ENCODE measurements around the gene STON1. TPM values are rescaled to one million over a fixed set of nuclear protein-coding genes. Genes with fewer than 3 reads are reported as not detected.

STON1 gene
- total RNA-seq (2022) (1.5 and 1.8 TPM in 2 replicates), Bru-seq, nascent RNA (percentile 39 among the genes with signal in this experiment), BruChase-seq, experiment 1, labeled RNA remaining after a 2-hour chase (percentile 61 among the genes with signal in this experiment), BruChase-seq, experiment 2, labeled RNA remaining after a 6-hour chase (percentile 56 among the genes with signal in this experiment)
- long read RNA-seq, result 0 reads

GRCh38 chr2:48530033-48530811 lies at the start of gene STON1:
Gene STON1, plus strand, starts transcription at chr2:48530154. Its CDS starts 50,480 bp downstream, at chr2:48580634.
- H3K4me3 ChIP-seq (ENCODE audit: low read depth, low read length), result peak within 1 kb of the TSS; percentile 61
- ChIA-PET CTCF (no interaction called here), POLR2A (no interaction called here)
- H3K27me3 ChIP-seq (replicated peaks; ENCODE audit: control insufficient read depth, insufficient read depth, low read length), result no peaks in the 10 kb centered on the region
- BruUV-seq (replicated peaks), result no TSS peak
- TF ChIP-seq, protein P1, sequence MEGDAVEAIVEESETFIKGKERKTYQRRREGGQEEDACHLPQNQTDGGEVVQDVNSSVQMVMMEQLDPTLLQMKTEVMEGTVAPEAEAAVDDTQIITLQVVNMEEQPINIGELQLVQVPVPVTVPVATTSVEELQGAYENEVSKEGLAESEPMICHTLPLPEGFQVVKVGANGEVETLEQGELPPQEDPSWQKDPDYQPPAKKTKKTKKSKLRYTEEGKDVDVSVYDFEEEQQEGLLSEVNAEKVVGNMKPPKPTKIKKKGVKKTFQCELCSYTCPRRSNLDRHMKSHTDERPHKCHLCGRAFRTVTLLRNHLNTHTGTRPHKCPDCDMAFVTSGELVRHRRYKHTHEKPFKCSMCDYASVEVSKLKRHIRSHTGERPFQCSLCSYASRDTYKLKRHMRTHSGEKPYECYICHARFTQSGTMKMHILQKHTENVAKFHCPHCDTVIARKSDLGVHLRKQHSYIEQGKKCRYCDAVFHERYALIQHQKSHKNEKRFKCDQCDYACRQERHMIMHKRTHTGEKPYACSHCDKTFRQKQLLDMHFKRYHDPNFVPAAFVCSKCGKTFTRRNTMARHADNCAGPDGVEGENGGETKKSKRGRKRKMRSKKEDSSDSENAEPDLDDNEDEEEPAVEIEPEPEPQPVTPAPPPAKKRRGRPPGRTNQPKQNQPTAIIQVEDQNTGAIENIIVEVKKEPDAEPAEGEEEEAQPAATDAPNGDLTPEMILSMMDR (IDR thresholded peaks at IDR 0.05; ENCODE audit: insufficient read depth in 1 of 2, low read depth in 1 of 2, low read length in 1 of 2, severe bottlenecking in 1 of 2, unreplicated experiment in 1 of 2), result peak in 1 of 2 experiments; percentile 9
- Mint-ChIP-seq H3K27me3 (ENCODE audit: insufficient read depth, unreplicated experiment) (no peaks in the 10 kb centered on the region), H3K4me1 (ENCODE audit: low read depth, unreplicated experiment) (peaks cover 7% of the 10 kb centered on the region), H3K36me3 (ENCODE audit: insufficient read depth, unreplicated experiment) (peaks cover 17% of the 10 kb centered on the region), H3K9me3 (ENCODE audit: unreplicated experiment) (no peaks in the 10 kb centered on the region), H3K27ac (ENCODE audit: unreplicated experiment) (no peak within 1 kb of the TSS), H3K4me3 (ENCODE audit: unreplicated experiment) (peak within 1 kb of the TSS; percentile 82)
- no peaks in the 10 kb centered on the region for H3K4me1 ChIP-seq
- H3K36me3 ChIP-seq (ENCODE audit: control insufficient read depth, insufficient read depth, low read length), result no peaks in the 10 kb centered on the region
- peak; percentile 42 to 45 for DNase-seq
- intact Hi-C loops (cut with micrococcal nuclease; ENCODE audit: unreplicated experiment), result loop anchor here (2.0 kb wide), 1 partner anchor 59 kb away; no protein-coding TSS in a partner anchor
- no peaks in the 10 kb centered on the region for H3K9me3 ChIP-seq

DNA sequence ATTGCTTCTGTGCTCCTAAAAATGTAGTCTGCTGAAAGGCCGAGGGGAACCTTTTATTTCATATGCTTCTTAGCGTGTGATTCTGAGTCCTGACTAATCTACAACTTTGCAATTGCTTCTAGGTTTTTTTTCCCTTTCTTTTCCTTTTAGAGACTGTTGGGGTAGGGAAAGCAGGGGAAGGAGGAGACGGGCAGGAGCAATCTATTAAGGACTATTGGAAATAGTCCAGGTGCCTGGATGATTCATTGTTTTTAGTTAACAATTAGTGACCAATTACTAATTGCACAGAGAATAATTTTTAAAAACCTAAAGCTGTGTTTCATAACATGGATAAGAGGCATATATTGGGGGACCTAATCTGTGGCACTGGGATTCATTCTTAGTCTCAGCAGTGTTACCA lies 49.4 kb upstream of the STON1 start:
- Histone ChIP-seq H3K4me3 (ENCODE audit: low read depth, low read length) (no peak overlapping the region), H3K27me3 (replicated peaks; ENCODE audit: control insufficient read depth, insufficient read depth, low read length) (no peaks in the 10 kb centered on the region), H3K36me3 (ENCODE audit: control insufficient read depth, insufficient read depth, low read length) (no peaks in the 10 kb centered on the region; the same call in 1 of the 2 replicates), H3K4me1 (no peaks in the 10 kb centered on the region), H3K9me3 (no peaks in the 10 kb centered on the region)
- peaks cover 8% of the 10 kb centered on the region for H3K36me3 Mint-ChIP-seq (ENCODE audit: insufficient read depth, unreplicated experiment)
- no peak for DNase-seq
- no peaks in the 10 kb centered on the region for H3K9me3 Mint-ChIP-seq (ENCODE audit: unreplicated experiment)
- intact Hi-C loops (cut with micrococcal nuclease; ENCODE audit: unreplicated experiment), result no loop called here
- POLR2A ChIA-PET, result no interaction called here
- CTCF ChIA-PET, result no interaction called here
- BruUV-seq (replicated peaks), result no TSS peak
- no peak overlapping the region for H3K4me3 Mint-ChIP-seq (ENCODE audit: unreplicated experiment)
- no peaks in the 10 kb centered on the region for H3K27me3 Mint-ChIP-seq (ENCODE audit: insufficient read depth, unreplicated experiment)
- no peak overlapping the region for H3K27ac Mint-ChIP-seq (ENCODE audit: unreplicated experiment)
- no peaks in the 10 kb centered on the region for H3K4me1 Mint-ChIP-seq (ENCODE audit: low read depth, unreplicated experiment)
- TF ChIP-seq, protein P1 (IDR thresholded peaks at IDR 0.05; ENCODE audit: insufficient read depth in 1 of 2, low read depth in 1 of 2, low read length in 1 of 2, severe bottlenecking in 1 of 2, unreplicated experiment in 1 of 2), result no peak

- Mint-ChIP-seq H3K9me3 (ENCODE audit: unreplicated experiment) (no peaks in the 10 kb centered on the region), H3K27me3 (ENCODE audit: insufficient read depth, unreplicated experiment) (no peaks in the 10 kb centered on the region), H3K4me1 (ENCODE audit: low read depth, unreplicated experiment) (no peaks in the 10 kb centered on the region), H3K36me3 (ENCODE audit: insufficient read depth, unreplicated experiment) (peaks cover 8% of the 10 kb centered on the region), H3K27ac (ENCODE audit: unreplicated experiment) (no peak overlapping the region), H3K4me3 (ENCODE audit: unreplicated experiment) (no peak overlapping the region)
- POLR2A ChIA-PET, result no interaction called here
- H3K9me3 ChIP-seq, result no peaks in the 10 kb centered on the region
- H3K36me3 ChIP-seq (ENCODE audit: control insufficient read depth, insufficient read depth, low read length), result no peaks in the 10 kb centered on the region; the same call in 1 of the 2 replicates
- no peaks in the 10 kb centered on the region for H3K4me1 ChIP-seq
- no TSS peak for BruUV-seq (replicated peaks)
- intact Hi-C loops (cut with micrococcal nuclease; ENCODE audit: unreplicated experiment), result no loop called here
- CTCF ChIA-PET, result no interaction called here
- H3K4me3 ChIP-seq (ENCODE audit: low read depth, low read length), result no peak overlapping the region
- TF ChIP-seq, protein P1 (IDR thresholded peaks at IDR 0.05; ENCODE audit: insufficient read depth in 1 of 2, low read depth in 1 of 2, low read length in 1 of 2, severe bottlenecking in 1 of 2, unreplicated experiment in 1 of 2), result no peak
- H3K27me3 ChIP-seq (replicated peaks; ENCODE audit: control insufficient read depth, insufficient read depth, low read length), result no peaks in the 10 kb centered on the region
- no peak for DNase-seq
Measured at GRCh38 chr2:48482313-48482712, 47.6 kb upstream of the STON1 start.

Measured in Caco-2 (cell line).